ENCODE measurements around the gene CLCN7. TPM values are rescaled to one million over a fixed set of nuclear protein-coding genes. Genes with fewer than 3 reads are reported as not detected.
A peak's percentile ranks its signal among the peaks of the same experiment; 100 is the strongest.

CLCN7 gene
- total and polyA plus RNA-seq, 2 of the 13 experiments (the other 11 are each of a cell fraction or from before 2014, with no cell fraction given), result 24.6 to 25.1 TPM

- TF ChIP-seq ZMYM4 (CRISPR knock-in tag; IDR thresholded peaks at IDR 0.05), result no peak
- TF ChIP-seq MAZ (IDR thresholded peaks at IDR 0.05; ENCODE audit: borderline replicate concordance, low read depth, low read length), result no peak
- TF ChIP-seq MAZ (CRISPR knock-in tag; IDR thresholded peaks at IDR 0.05; ENCODE audit: low read depth), result peak; percentile 18; the same call in 1 of the 2 replicates
- 0 out of 2 replicates have a peak, but pooled peaks have one; percentile 7 for TF ChIP-seq ZNF879 (CRISPR knock-in tag; IDR thresholded peaks at IDR 0.05)
- TF ChIP-seq ZSCAN29 (CRISPR knock-in tag; conservative IDR thresholded peaks at IDR 0.05), result 0 out of 2 replicates have a peak, but pooled peaks have one; percentile 20
- 0 out of 2 replicates have a peak, but pooled peaks have one; percentile 19 for TF ChIP-seq DZIP1 (CRISPR knock-in tag; IDR thresholded peaks at IDR 0.05)
- TF ChIP-seq NRL (CRISPR knock-in tag; IDR thresholded peaks at IDR 0.05; ENCODE audit: borderline replicate concordance), result 0 out of 2 replicates have a peak, but pooled peaks have one; percentile 49
- TF ChIP-seq JARID2 (CRISPR knock-in tag; IDR thresholded peaks at IDR 0.05; ENCODE audit: insufficient replicate concordance), result peak; percentile 47
Observed at GRCh38 chr16:1492082-1492922, 17.5 kb upstream of the CLCN7 start (continued).

GRCh38 chr16:1491327-1491726 lies 16.5 kb upstream of the CLCN7 start:
- Histone ChIP-seq H2AFZ (ENCODE audit: low read length) (no peak overlapping the region), H3K4me3 (replicated peaks in 1 of 3; ENCODE audit: insufficient read depth in 1 of 3, low read depth in 2 of 3, low read length in 3 of 3) (peak overlapping the region in 1 of 3 experiments; percentile 20; a peak in 1 of 6 replicates), H3K4me2 (ENCODE audit: low read depth, low read length) (peak overlapping the region; percentile 37), H3K27ac (ENCODE audit: extremely low read length, insufficient read depth, low read length) (no peak overlapping the region), H3K79me2 (ENCODE audit: insufficient read depth, low read length) (peaks cover 3% of the 10 kb centered on the region), H3K4me1 (ENCODE audit: insufficient read depth, low read length) (peaks cover 36% of the 10 kb centered on the region), H3K27me3 (ENCODE audit: control insufficient read depth in 1 of 2, insufficient read depth in 2 of 2, low read length in 2 of 2) (peaks cover 3 to 26% of the 10 kb centered on the region in 2 experiments; a peak in 4 of 5 replicates), H3K9ac (ENCODE audit: insufficient read depth, low read depth, low read length) (no peak overlapping the region), H3K36me3 (replicated peaks in 1 of 2; ENCODE audit: control insufficient read depth in 1 of 2, insufficient read depth in 2 of 2, low read length in 2 of 2) (peaks cover 2 to 6% of the 10 kb centered on the region in 2 experiments; a peak in 2 of 5 replicates), H4K20me1 (ENCODE audit: insufficient read depth, low read length) (no peaks in the 10 kb centered on the region), H3K9me3 (ENCODE audit: low read length) (no peaks in the 10 kb centered on the region)
- WGBS (ENCODE audit: low lambda C conversion rate), result 22% methylated on average over 12 of the region's 12 CpGs
- ChIA-PET POLR2A (interaction anchor here (1.0 to 1.7 kb wide), 2 partner anchors 15 to 50 kb away, joined by 3 to 6 read pairs; no protein-coding TSS in a partner anchor), CTCF (ENCODE audit: low intra/inter-chr PET ratio, low total read pairs) (no interaction called here)
- FAIRE-seq, result no peak
- in situ Hi-C loops (cut with HindIII; ENCODE audit: extremely low pct_ligation_motif_present, low pct_unique_long_range_greater_than_20kb) (no loop called here), intact Hi-C loops (cut with micrococcal nuclease; ENCODE audit: unreplicated experiment) (no loop called here)
- no TSS peak for BruUV-seq (replicated peaks)
- peak; percentile 25 for DNase-seq (ENCODE audit: low spot score)
- peak; percentile 39 for ATAC-seq
- TF ChIP-seq GATA4 (IDR thresholded peaks at IDR 0.05; ENCODE audit: borderline replicate concordance, low read depth) (no peak), ZNF160 (CRISPR knock-in tag; IDR thresholded peaks at IDR 0.05) (no peak), ZFP1 (CRISPR knock-in tag; IDR thresholded peaks at IDR 0.05) (no peak), ZNF556 (CRISPR knock-in tag; IDR thresholded peaks at IDR 0.05; ENCODE audit: borderline replicate concordance) (no peak), MED1 (CRISPR knock-in tag; IDR thresholded peaks at IDR 0.05) (no peak), DBP (CRISPR knock-in tag; IDR thresholded peaks at IDR 0.05; ENCODE audit: not compliant biosample characterization) (no peak), ZNF432 (CRISPR knock-in tag; IDR thresholded peaks at IDR 0.05; ENCODE audit: borderline replicate concordance) (no peak), SNAPC2 (CRISPR knock-in tag; IDR thresholded peaks at IDR 0.05) (no peak), ZBTB38 (CRISPR knock-in tag; IDR thresholded peaks at IDR 0.05) (no peak), PLSCR1 (CRISPR knock-in tag; IDR thresholded peaks at IDR 0.05; ENCODE audit: borderline replicate concordance) (no peak), U2AF2 (IDR thresholded peaks at IDR 0.05; ENCODE audit: low read depth, low read length) (no peak)
